Progenitor cell of endocrine pancreas (in vitro differentiated cells): ENCODE results near the gene FBXO48. TPM values are rescaled to one million over a fixed set of nuclear protein-coding genes. Genes with fewer than 3 reads are reported as not detected.
A peak's percentile ranks its signal among the peaks of the same experiment; 100 is the strongest.
"Not testable (repeated sequence)": the region's sequence is repeated elsewhere in the genome, so short reads cannot be mapped to it uniquely, and the experiment has no call there.

ENCODE experiments used
- DNase-seq: peaks from one replicate; pipeline ENCODE4 v3.0.0; 2021; ENCODE audit warnings: low spot score; ENCODE audit not compliant: unreplicated experiment
- H3K27ac Mint-ChIP-seq: 2 replicates; pipeline ENCODE4 v1.8.0; 2021; ENCODE audit warnings: mild to moderate bottlenecking, moderate library complexity, mixed read lengths
- H3K27me3 Mint-ChIP-seq: 2 replicates; pipeline ENCODE4 v1.8.0; 2021; ENCODE audit warnings: mixed read lengths
- H3K36me3 Mint-ChIP-seq: 2 replicates; pipeline ENCODE4 v1.8.0; 2022; ENCODE audit warnings: mixed read lengths; ENCODE audit not compliant: insufficient read depth
- H3K4me1 Mint-ChIP-seq: 2 replicates; pipeline ENCODE4 v1.8.0; 2021; ENCODE audit warnings: low read depth, mixed read lengths
- H3K4me3 Mint-ChIP-seq: 2 replicates; pipeline ENCODE4 v1.8.0; 2021; ENCODE audit warnings: low read depth, mild to moderate bottlenecking, moderate library complexity, mixed read lengths
- H3K9me3 Mint-ChIP-seq: 2 replicates; pipeline ENCODE4 v1.8.0; 2021; ENCODE audit warnings: low read depth, mixed read lengths
- CTCF ChIP-seq: fragments of 200-600 bp; sonication (generic); IDR thresholded peaks from one replicate; pipeline ENCODE4 v1.5.0; 2021; ENCODE audit warnings: antibody characterized with exemption, mild to moderate bottlenecking; ENCODE audit not compliant: unreplicated experiment
- total RNA-seq: library from RNA; stranded (reverse); gene quantifications from 2 replicates; pipeline ENCODE4 v1.2.1, GENCODE V29; 2021

The FBXO48 gene
- total RNA-seq, 1 donor from 2014 or later: 1.5 TPM

GRCh38 chr2:68447118-68447517, 20.0 kb downstream of the FBXO48 start:
- no peak for TF ChIP-seq CTCF
- Mint-ChIP-seq H3K27ac (no peak overlapping the region), H3K4me3 (no peak overlapping the region), H3K4me1 (no peaks in the 10 kb centered on the region), H3K9me3 (no peaks in the 10 kb centered on the region), H3K27me3 (peaks cover 15% of the 10 kb centered on the region), H3K36me3 (no peaks in the 10 kb centered on the region)
- DNase-seq: no peak

- H3K4me1 Mint-ChIP-seq, DNase-seq, H3K9me3 Mint-ChIP-seq, H3K4me3 Mint-ChIP-seq, H3K27ac Mint-ChIP-seq, H3K36me3 Mint-ChIP-seq: not testable (repeated sequence)
- H3K27me3 Mint-ChIP-seq: peaks cover 15% of the 10 kb centered on the region
Measured at GRCh38 chr2:68446425-68446824, 20.7 kb downstream of the FBXO48 start.

- H3K4me1 Mint-ChIP-seq: peaks cover 14% of the 10 kb centered on the region
- no peaks in the 10 kb centered on the region for H3K36me3 Mint-ChIP-seq
- H3K27me3 Mint-ChIP-seq: peaks cover 25% of the 10 kb centered on the region
- no peak overlapping the region for H3K4me3 Mint-ChIP-seq
- H3K27ac Mint-ChIP-seq: no peak overlapping the region
- DNase-seq: no peak
- no peak for TF ChIP-seq CTCF
- no peaks in the 10 kb centered on the region for H3K9me3 Mint-ChIP-seq
Measured at GRCh38 chr2:68441994-68442322, 25.1 kb downstream of the FBXO48 start.

GRCh38 chr2:68441179-68441993, 25.7 kb downstream of the FBXO48 start:
- Mint-ChIP-seq H3K4me3 (no peak overlapping the region), H3K36me3 (no peaks in the 10 kb centered on the region), H3K27me3 (peaks cover 26% of the 10 kb centered on the region), H3K9me3 (no peaks in the 10 kb centered on the region), H3K27ac (no peak overlapping the region), H3K4me1 (peaks cover 14% of the 10 kb centered on the region)
- peak; percentile 75 for DNase-seq
- TF ChIP-seq CTCF: peak; percentile 94

GRCh38 chr2:68438455-68439303, 28.4 kb downstream of the FBXO48 start:
- Mint-ChIP-seq H3K27me3 (peaks cover 25% of the 10 kb centered on the region), H3K27ac (no peak overlapping the region), H3K36me3 (no peaks in the 10 kb centered on the region), H3K4me3 (no peak overlapping the region), H3K4me1 (peaks cover 14% of the 10 kb centered on the region), H3K9me3 (no peaks in the 10 kb centered on the region)
- TF ChIP-seq CTCF: no peak
- DNase-seq: no peak
